ENCODE measurements around the gene C13orf42. TPM values are rescaled to one million over a fixed set of nuclear protein-coding genes. Genes with fewer than 3 reads are reported as not detected.

Gene C13orf42
- total RNA-seq, 1 donor = not detected

DNA sequence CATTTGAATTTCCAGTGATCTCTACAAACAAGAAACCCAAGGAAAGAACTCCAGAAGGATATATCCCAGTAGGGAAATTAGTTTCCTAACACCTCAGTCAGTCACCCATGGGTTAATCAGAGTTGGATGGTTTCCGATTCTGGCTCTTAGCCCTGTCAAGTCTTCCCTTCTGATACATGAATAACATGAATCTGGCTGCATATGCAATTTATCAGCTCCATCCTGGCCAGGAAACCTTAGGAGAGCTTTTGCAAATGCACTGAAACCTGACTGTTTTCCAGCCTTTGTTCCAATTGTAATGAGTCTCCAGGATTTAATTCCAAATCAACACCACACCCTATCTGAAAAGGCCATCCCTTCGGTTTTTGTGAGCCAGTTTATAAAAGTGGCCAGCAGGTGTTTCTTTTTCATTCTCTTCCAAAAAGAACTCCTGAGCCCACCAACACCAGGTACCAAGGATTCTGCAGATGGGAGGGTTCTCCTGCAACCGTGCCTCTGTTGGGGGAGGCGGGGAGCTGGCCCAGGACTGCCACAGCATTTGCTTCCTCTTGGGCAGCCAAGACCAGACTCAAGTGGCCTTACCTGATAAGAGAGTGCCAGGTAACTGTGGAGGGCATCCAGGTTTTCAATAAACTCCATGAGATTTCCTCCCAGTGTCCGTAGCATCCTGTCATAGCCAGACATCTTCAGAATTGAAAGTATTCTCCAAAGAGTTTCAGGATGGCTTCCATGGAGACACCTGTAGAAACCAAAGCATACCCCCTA is 77.5 kb downstream of the C13orf42 start:
- no peak for DNase-seq (ENCODE audit: low read depth)
- H3K4me3 ChIP-seq (ENCODE audit: low read depth, low read length) = no peak overlapping the region
- TF ChIP-seq, protein P1, sequence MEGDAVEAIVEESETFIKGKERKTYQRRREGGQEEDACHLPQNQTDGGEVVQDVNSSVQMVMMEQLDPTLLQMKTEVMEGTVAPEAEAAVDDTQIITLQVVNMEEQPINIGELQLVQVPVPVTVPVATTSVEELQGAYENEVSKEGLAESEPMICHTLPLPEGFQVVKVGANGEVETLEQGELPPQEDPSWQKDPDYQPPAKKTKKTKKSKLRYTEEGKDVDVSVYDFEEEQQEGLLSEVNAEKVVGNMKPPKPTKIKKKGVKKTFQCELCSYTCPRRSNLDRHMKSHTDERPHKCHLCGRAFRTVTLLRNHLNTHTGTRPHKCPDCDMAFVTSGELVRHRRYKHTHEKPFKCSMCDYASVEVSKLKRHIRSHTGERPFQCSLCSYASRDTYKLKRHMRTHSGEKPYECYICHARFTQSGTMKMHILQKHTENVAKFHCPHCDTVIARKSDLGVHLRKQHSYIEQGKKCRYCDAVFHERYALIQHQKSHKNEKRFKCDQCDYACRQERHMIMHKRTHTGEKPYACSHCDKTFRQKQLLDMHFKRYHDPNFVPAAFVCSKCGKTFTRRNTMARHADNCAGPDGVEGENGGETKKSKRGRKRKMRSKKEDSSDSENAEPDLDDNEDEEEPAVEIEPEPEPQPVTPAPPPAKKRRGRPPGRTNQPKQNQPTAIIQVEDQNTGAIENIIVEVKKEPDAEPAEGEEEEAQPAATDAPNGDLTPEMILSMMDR (IDR thresholded peaks at IDR 0.05; ENCODE audit: insufficient read depth, low read depth, low read length) = no peak

GRCh38 chr13:51032831-51033230 is 78.2 kb downstream of the C13orf42 start:
- TF ChIP-seq, protein P1 (IDR thresholded peaks at IDR 0.05; ENCODE audit: insufficient read depth, low read depth, low read length) = no peak
- H3K4me3 ChIP-seq (ENCODE audit: low read depth, low read length) = no peak overlapping the region
- no peak for DNase-seq (ENCODE audit: low read depth)

Other genes with a start within 250 kb of the C13orf42 start
- 33.5 and 33.7 TPM in 2 replicates for gene RNASEH2B, start 201.5 kb downstream of the C13orf42 start, total RNA-seq
- gene FAM124A, start 111.1 kb upstream of the C13orf42 start, total RNA-seq = 10.0 and 25.0 TPM in 2 replicates
- not detected in 2 replicates for gene SERPINE3, start 228.4 kb upstream of the C13orf42 start, total RNA-seq

All from fibroblast of villous mesenchyme (primary cell).